ENCODE data around the gene KIRREL3. TPM values are rescaled to one million over a fixed set of nuclear protein-coding genes. Genes with fewer than 3 reads are reported as not detected.
A peak's percentile ranks its signal among the peaks of the same experiment; 100 is the strongest.

Gene KIRREL3
- total RNA-seq, 1 donor from 2014 or later, result 2.1 TPM

DNA sequence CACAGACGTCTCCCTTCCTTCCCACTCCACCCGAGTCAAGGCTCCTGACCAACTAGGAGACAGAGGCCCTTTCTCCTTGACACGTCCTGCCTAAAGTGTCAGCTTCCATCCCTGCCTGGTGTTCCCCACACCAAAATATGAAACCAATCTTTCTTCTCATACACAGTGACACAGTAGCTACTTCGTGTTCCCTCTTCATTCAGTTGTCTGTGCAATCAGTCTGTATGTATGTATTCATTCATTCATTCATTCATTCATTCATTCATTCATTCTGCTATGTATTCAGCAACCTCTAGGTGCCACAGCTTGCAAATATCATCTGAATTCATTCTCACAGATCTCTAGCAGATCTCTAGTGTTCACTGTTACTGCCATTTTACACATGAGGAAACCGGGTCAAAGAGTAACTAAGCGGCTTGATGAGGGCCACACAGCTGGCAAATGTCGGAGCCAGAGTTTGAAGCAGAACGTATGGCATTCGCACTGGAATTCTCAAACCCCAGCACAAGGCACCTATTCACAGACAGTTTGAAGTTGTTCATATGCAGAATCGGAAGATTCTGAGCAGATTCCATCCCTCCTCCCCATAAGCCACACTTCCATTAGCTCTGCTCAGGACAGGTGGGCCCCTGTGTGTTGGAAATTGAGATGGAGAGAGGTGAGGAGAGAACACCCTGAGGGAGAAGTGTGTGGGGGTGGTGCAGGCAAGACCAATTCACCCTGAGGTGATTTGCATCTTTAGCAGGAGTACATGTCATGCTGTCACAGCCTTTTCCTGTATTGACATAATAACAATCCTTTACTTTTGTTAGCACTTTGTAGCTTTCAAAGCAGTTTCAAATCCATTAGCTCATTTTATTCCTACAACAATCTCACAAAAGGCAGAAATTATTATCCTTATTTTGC lies 369.4 kb downstream of the KIRREL3 start:
- DNase-seq, result no peak

DNA sequence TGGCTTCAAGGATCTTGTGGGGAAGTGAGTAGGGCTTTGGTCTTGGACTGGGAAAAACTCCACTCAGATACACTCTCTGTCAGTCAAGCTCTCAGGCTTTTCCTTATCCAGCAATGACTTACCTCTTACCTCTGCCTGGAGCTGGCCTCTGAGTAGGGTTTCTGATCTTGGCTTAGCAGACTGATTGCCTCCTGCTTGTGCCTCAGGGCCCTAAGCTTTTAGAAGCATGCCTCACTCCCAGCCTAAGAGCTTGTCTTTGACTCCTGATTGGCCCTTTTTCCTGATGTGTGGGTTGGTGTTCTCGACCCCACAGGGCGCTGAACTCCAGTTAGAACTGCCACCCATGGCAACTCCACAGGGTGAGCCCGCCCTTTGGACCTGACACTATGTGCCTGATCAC lies 370.1 kb downstream of the KIRREL3 start:
- no peak for DNase-seq

DNA sequence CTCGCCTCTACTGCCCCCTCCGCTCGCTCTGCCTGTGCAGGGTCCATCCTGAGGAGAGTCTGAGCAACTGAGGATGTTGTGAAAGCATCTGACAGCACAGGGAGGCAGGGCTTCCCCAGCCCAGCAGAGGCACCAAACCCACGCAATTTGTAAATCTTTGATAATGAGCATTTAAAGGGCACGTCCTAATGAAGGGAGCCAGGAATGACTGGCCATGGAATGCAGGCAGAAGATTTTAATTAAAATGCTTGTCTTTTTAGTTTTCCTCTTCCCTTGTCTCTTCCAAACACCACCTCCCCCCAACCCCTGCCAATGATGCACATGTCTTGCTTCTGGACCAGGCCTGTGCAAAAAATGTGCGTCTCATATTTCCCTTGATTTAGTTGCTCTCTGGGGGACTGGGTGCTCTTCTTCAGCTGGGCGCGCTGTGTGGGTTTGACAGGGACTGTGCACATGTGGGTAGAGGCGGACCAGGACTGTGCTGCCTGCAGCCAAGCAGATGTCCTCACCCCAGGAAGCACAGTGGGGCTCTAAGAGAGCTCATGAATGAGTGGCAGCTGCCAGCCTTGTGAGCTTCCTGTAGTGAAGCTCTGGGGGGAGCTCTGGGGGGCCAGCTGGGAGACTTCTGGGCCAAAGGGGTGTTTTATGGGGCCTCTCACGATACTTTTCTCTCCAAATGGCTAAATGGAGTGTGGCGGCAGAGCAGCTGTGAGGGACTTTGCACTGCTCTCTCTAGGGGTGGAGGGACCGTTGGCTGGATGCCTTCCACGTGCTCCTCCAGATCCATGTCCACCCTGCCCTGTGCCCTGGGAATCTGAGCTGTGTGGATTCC lies 371.6 kb downstream of the KIRREL3 start:
- DNase-seq, result peak; percentile 93

DNA sequence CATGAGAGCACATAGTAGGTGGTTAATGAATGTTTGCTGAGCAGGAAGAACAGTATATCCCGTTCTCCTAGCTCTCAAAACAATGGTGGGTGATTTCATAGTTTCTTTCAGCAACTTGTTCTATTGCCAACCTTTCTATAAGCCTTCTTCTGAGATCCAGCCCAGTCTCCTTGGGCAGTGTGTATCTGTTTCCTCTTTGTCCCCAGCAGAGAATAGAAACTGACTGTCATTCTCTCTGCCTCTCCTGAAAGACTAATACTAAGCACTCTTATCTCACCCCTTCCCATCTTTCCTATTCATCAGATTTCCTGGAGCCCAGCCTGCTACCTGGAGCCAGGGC lies 372.1 kb downstream of the KIRREL3 start:
- no peak for DNase-seq

DNA sequence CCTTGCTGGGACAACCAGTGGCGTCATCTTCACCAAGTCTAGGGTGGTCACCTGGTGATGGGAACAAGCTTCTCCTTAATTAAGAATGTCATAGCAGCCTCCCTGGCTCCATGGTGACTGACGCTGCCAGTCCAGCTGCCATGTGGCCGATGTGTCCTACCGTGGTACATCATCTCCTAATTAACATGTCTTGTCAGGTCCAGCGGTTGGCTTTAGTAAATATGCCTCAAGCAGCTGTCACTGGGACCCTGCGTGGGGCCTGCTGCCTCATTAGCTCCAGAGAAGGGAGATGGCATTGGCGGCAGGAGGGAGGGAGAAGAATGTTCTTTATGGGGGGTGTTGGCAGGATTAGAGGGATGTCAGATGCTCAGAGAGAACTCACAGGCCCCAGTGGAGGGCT lies 373.1 kb downstream of the KIRREL3 start:
- no peak for DNase-seq

DNA sequence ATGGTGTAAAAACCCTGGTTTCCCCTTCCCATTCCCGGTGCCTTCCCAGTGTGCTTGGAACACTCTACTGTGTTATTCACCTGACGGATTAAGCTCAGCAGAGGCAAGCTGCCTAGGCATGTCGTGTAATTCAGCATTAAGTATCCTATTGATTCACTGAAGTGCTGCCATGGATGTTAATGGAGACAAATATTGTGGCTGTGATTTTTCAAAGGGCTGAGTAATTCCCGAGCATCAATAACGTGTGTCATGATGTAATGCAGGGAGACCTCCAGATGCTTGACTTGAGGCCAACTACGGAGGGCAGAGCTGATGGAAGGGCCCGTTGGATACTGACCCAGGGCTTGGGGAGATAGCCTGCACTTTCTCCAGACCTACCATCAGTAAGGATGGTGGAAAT lies 376.1 kb downstream of the KIRREL3 start:
- no peak for DNase-seq

DNA sequence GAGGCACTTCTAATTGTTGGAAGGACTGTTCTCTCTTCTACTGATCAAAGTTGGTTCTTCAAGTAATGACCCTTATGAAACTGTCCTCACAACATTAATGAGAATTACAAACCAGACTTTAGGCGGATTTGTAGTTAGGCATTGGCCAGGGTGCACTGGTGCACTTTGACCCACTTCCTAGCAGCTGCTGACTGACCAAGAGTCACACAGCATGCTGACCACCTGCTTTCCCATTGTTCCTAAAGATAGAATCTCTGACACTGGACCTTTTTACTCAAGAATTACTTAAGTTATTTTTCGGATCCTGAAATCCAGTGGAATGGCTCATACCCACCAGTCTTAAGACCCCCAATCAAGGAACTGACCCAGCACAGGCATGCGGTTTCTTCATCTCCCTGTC lies 381.1 kb downstream of the KIRREL3 start:
- DNase-seq, result no peak

DNA sequence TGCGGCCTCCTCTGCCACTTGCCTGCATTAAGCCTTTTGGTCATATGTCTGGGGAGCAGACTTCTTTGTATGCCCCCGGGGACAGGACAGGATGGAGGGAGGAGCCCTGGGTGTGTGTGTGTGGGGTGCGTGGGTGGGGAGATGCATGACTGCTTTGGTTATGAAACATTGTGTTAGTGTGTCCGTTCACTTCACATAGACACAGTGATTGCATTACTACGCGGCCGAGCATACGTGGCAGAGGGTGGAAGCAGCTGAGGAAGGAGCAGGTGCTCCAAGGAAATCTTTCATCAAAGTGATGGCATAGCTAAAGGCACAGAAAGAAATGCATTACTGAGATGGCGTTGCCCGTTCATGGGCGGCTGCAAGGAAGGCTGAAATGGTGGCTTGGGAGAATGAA lies 384.7 kb downstream of the KIRREL3 start:
- DNase-seq, result no peak

DNA sequence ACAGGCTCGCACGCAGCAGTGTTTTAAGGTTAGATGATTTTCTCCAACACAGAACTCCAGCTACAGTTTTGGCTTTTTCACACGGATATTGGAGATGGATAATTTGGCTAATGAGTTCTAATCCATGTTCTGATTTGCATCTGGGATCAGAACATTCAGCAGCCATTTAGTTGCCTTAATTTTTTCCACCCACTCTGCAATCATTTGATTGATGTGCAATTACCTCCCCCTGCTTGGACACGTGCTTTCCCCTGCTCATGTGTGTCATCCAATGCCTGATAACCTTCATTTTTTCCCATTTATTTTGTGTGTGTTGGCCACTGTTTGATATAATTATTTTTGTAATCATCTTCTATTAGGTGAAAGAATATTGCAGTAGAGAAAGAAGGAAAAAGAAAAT lies 387.3 kb downstream of the KIRREL3 start:
- DNase-seq, result no peak

DNA sequence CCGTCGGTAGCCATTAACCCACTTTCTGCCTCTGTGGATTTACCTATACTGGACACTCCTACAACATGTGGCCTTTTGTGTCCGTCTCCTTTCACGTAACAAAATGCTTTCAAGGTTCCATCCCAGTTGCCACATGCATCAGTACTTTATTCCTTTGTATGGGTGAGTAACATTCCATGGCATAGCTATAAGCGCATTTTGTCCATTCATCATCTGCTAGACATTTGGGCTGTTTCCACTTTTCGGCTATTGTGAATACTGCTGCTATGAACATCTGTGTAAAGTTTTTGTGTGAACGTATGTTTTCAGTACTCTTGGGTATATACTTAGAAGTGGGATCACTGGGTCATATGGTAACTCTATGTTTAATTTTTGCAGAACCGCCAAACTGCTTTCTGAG lies 387.9 kb downstream of the KIRREL3 start:
- peak; percentile 84 for DNase-seq

DNA sequence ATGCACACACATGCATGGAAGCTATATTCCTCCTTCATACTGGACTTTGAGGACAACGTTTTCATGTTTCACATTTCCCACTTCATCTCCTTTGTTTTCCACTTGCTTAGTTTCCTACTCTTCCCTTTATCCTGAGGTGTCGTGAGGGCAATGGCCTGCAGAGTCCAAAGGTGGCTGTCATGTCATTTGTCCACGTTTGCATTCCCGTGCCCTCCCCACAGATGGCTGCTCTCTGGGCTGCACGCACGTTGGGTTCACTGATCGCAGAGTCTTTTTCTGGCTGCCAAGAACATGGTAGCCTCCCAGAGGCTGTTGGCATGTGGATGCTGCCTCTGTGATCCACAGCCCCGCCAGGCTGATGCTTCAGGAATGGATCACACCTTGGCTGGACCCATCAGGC lies 389.1 kb downstream of the KIRREL3 start:
- DNase-seq, result no peak

DNA sequence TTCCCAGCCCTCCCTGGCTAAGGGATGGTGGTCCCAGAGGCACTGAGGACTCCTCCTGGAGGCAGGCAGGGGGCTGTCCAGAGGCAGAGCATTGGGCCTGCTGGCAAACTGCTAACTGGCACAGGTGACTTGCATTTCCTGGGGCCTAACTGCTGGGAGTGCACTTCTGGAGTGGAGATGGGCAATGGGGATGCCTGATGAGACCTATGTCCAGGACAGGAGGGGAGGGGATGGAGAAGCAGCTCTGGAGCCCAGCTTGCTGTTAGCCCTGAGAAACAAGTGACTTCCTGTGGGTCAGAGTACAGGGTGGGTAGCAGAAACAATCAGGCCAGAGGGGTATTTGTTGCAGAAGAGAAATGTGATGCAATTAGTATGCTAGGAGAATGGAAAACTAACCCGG lies 391.9 kb downstream of the KIRREL3 start:
- no peak for DNase-seq

DNA sequence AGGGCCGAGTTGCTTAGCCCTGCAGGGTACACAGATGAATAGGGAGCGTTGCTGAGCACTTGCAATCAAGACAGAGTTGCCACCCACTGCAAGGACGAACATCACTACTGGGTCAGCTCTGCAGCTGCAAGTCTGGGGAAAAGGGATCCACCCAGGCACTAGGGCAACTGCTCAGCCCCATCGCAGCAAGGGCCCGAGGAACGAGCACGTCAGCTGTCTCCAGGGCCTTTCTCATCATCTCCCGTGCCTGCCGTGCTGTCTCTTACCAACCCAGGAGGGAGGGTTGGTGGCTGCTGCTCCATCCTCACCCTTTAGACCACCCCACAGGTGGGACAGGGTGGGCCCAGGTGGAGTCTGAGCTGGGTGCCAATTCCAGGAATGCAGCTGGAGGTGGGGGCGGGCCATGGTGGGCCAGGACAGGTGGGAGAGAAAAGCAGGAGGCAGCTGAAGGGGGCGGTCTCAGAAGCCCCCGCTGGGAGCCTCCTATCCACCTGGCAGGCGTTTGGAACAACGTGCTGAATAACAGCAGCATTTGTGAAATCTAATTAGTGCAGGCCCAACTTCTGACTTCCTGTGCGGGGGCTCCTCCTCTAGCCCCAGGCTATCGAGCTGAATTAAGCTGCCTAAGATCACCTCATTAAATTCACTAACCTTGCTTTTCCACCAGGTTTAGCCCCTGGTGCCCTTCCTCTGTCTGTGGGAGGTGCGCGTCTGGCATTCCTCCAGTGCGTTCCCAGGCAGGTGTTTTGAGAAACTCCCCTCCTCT lies 392.6 kb downstream of the KIRREL3 start:
- DNase-seq, result no peak

DNA sequence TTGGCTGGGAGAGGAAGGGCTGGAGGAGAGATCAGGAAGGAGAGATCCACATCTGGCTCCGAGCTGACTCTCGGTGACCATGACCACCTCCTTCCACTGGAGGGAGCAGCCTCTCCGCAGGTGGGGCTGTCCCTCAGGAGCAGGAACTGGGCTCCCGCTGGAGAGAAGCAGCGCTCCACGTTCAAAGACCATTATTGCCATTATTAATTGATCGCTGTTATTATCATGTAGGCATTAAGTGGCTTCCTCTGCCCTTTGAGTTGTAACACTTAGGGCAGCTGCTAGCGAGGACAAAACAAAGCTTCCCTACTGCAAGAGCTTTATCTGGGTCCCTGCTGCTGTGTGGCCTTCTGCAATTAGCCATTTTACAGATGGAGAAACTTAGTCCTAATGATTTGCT lies 393.2 kb downstream of the KIRREL3 start:
- DNase-seq, result peak; percentile 39

DNA sequence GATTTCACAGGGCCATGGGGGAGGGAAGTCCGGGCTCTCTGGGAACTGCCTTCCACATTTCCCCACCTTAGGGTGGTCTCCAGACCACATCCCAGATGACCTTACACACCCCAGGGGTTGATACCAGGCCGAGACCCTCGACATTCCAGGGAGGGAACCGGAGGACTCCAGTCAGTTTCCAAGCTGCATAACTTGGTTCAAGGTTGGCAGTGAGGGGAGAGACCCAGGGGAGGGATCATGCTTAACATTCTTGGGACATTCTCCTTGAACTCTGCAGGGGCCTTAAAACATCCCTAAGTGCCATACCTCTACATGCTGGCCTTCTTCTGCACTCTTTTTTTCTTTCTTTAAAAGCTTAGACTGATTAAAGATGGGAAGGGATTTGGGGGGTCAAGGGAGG lies 394.1 kb downstream of the KIRREL3 start:
- no peak for DNase-seq

DNA sequence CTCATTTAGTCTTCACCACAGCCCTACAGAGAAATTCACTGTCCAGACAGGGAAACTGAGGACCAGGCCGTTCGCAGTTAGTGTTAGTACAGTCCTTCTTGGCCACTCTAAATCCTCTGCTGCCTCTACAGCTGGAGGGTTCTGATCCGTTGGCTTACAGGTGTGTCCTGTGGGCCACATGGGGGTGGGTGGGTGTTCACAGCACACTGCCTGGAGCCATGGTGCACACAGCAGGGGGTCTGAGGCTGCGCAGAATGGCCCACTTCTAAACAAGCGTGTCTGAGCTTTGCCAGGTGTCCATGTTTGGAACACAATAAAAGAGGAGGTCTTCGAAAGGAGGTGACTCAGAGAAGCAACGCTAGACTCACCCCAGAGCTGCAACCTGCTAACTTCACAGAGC lies 396.1 kb downstream of the KIRREL3 start:
- DNase-seq, result no peak

DNA sequence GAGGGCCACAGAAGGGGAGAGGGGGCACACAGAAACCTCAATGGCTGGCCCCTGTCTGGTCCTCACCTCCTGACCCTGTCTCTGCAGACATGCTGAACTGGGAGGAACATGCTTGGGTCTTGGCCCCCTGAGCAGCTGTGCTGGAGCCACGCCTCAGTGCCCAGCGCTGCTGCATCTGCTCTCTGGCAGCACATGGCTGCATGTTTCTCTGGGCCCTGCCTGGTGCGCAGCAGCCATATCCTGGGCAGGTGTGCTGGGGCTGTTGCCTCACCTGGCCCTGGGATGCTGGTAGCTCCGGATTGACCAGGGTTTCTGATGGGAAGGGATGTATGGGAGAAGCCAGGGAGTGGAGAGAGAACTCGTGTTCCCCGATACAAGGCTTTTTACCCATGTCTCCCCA lies 397.1 kb downstream of the KIRREL3 start:
- DNase-seq, result no peak

DNA sequence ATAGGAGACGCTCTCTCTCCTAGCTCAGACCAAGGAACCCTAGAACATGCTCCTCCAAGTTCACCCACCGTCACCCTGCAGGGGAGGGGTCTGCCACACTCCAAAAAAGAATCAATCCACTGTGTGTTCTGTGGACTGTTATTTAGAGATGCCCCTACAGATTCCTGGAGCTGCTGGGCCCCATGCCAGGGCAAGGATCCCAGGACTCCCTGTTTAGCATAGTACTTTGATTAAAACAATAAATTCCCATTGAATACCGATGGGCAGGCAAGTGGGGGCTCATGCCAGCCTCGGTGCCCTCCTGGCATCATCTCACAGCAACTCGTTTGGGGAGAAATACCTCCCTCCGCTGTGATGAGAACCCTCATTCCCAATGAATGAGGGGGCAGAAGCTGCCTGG lies 397.6 kb downstream of the KIRREL3 start:
- DNase-seq, result no peak

DNA sequence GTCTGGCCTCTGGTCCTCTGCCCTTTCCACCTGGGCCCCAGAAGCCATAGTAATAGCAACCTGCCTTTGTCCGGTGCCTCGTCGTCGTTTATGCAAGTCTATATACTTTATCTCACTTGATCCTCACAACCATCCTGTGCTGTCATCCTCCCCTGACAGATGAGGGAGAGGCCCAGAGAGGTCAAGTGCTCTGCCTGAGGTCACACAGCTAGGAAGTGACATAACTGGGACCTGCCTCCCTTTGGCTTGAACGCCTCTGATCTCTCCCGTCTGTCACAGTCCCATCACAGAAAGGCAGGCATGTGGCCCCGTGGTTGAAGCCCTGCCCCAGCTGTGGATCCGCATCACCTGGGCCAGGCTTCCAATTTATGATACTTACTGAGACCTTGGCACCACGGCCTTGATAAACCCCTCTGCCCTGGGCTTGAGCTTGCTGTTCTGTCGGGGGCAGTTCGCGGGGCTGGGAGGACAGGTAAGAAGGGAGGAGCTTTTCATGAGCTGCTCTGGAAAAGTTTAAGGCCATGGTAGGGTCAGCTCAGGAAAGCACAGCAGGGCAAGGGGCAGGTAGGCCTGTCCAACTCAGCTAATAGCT lies 398.1 kb downstream of the KIRREL3 start:
- no peak for DNase-seq

DNA sequence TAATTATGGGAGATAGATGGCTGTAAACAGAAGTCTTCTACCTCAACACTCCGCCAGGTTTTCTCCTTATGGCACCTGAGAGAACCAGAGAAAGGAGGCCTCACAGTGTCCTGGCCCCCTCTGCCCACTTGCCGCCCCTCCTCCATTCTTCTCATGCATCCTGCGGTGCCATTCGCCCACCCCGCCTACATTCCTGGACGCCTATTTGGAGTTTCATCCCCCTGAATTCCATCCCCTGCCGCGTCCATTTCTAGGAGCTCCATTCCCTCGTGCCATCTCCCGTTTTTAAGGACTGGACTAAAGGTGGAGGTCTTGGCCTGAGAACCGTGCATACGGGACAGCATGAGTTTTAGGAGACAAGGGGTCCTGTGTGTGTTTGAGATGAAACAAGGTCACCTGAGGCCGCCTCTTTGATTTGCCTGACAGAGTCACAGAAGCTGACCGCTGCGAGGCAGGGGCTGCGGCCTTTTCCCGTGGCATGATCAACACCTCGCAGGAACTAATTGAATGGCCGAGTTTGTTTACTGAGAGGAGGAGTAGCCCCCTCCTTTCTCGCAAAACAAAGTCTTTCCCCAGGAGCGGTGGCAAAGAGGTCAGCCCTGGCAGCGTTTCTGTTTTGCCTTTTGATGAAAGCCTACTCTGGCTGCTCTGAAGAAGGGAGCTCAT lies 398.9 kb downstream of the KIRREL3 start:
- DNase-seq, result no peak

DNA sequence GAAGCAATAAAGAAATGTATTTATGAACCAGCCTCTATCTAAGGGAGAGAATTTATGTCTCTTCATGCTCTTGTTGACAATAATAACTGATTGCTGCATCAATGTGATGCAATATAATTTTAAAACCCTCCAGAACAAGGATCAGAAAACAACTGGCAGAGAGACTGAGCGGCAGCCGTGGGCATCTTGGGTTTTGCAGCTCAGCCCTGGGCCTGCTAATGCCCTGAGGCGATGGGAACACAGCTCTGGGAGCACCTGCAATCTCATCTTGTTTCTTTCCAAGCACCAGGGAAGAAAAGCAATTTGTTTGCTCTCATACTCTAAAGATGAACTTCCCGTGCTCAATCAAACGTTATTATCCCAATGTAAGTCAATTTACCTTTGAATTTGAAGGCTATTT lies 399.4 kb downstream of the KIRREL3 start:
- no peak for DNase-seq
